MM.1S (cell line): ENCODE data around the gene MR1.
A peak's percentile ranks its signal among the peaks of the same experiment; 100 is the strongest.

Experiments
- DNase-seq: peaks from one replicate; pipeline ENCODE4 v3.0.0-alpha.2; 2015
- H2AFZ ChIP-seq: fragments of 300-600 bp; sonication (generic); 2 replicates; pipeline ENCODE4 v1.6.0; 2016; ENCODE audit warnings: antibody characterized with exemption, low read length
- H3F3A ChIP-seq: fragments of 300-600 bp; sonication (generic); 2 replicates; pipeline ENCODE4 v1.6.1; 2016; ENCODE audit warnings: mild to moderate bottlenecking, antibody characterized with exemption, low read length, moderate library complexity, mixed read lengths; ENCODE audit not compliant: insufficient read depth
- H3K27ac ChIP-seq: fragments of 300-600 bp; sonication (generic); 2 replicates; pipeline ENCODE4 v1.5.1; 2016; ENCODE audit warnings: mild to moderate bottlenecking, low read length
- H3K27me3 ChIP-seq: fragments of 300-600 bp; sonication (generic); replicated peaks from 2 replicates; pipeline ENCODE4 v1.6.0; 2016; ENCODE audit warnings: low read length; ENCODE audit not compliant: insufficient read depth
- H3K36me3 ChIP-seq: fragments of 300-600 bp; sonication (generic); replicated peaks from 2 replicates; pipeline ENCODE4 v1.6.1; 2016; ENCODE audit warnings: mild to moderate bottlenecking, low read length, mixed read lengths; ENCODE audit not compliant: insufficient read depth
- H3K4me1 ChIP-seq: fragments of 300-600 bp; sonication (generic); 2 replicates; pipeline ENCODE4 v1.6.1; 2016; ENCODE audit warnings: low read length, mixed read lengths
- H3K4me2 ChIP-seq: fragments of 300-600 bp; sonication (generic); 2 replicates; pipeline ENCODE4 v1.6.0; 2016; ENCODE audit warnings: low read depth, low read length
- H3K4me3 ChIP-seq: fragments of 300-600 bp; sonication (generic); 2 replicates; pipeline ENCODE4 v1.5.1; 2016; ENCODE audit warnings: low read length, mixed read lengths
- H3K79me2 ChIP-seq: fragments of 300-600 bp; sonication (generic); 2 replicates; pipeline ENCODE4 v1.6.1; 2016; ENCODE audit warnings: mixed run types, low read length, mixed read lengths
- H3K9ac ChIP-seq: fragments of 300-600 bp; sonication (generic); 2 replicates; pipeline ENCODE4 v1.6.1; 2016; ENCODE audit warnings: low read length, mixed read lengths
- H3K9me2 ChIP-seq: fragments of 300-600 bp; sonication (generic); replicated peaks from 2 replicates; pipeline ENCODE4 v1.6.1; 2016; ENCODE audit warnings: mild to moderate bottlenecking, low read length, mixed read lengths; ENCODE audit not compliant: insufficient read depth
- H3K9me3 ChIP-seq: fragments of 300-600 bp; sonication (generic); replicated peaks from 2 replicates; pipeline ENCODE4 v1.6.1; 2016; ENCODE audit warnings: mild to moderate bottlenecking, low read length, mixed read lengths; ENCODE audit not compliant: insufficient read depth
- H4K20me1 ChIP-seq: fragments of 300-600 bp; sonication (generic); 2 replicates; pipeline ENCODE4 v1.6.1; 2016; ENCODE audit warnings: mild to moderate bottlenecking, low read length, moderate library complexity, mixed read lengths; ENCODE audit not compliant: insufficient read depth
- EZH2 ChIP-seq: fragments of 300-600 bp; sonication (generic); optimal IDR thresholded peaks from 2 replicates; pipeline ENCODE3; 2017; ENCODE audit warnings: low read depth, mild to moderate bottlenecking, antibody characterized with exemption, low read length, mixed read lengths
- EZH2phosphoT487 ChIP-seq: fragments of 300-600 bp; sonication (generic); IDR thresholded peaks from 2 replicates; pipeline ENCODE4 v1.6.1; 2018; ENCODE audit warnings: antibody characterized with exemption, low read length
- TF ChIP-seq, protein P1 (sequence below): fragments of 300-600 bp; sonication (generic); IDR thresholded peaks from 2 replicates; pipeline ENCODE4 v1.5.1; 2016; ENCODE audit warnings: antibody characterized with exemption, low read length, mixed read lengths

MR1 gene

GRCh38 chr1:181016563-181016962, 17.2 kb upstream of the MR1 start:
- Histone ChIP-seq H3K4me2 (no peak overlapping the region), H3K4me3 (no peak overlapping the region), H3K9me2 (no peaks in the 10 kb centered on the region), H3K9ac (no peak overlapping the region), H3K79me2 (peaks cover 88% of the 10 kb centered on the region), H3K36me3 (no peaks in the 10 kb centered on the region), H3K27ac (no peak overlapping the region), H3K9me3 (no peaks in the 10 kb centered on the region), H4K20me1 (0 out of 2 replicates have a peak, but pooled peaks cover under 1% of the 10 kb centered on the region), H3K27me3 (no peaks in the 10 kb centered on the region), H2AFZ (no peak overlapping the region), H3F3A (peaks cover 3% of the 10 kb centered on the region), H3K4me1 (peaks cover 12% of the 10 kb centered on the region)
- no peak for DNase-seq
- TF ChIP-seq EZH2 (no peak), EZH2phosphoT487 (no peak)
- TF ChIP-seq, protein P1, sequence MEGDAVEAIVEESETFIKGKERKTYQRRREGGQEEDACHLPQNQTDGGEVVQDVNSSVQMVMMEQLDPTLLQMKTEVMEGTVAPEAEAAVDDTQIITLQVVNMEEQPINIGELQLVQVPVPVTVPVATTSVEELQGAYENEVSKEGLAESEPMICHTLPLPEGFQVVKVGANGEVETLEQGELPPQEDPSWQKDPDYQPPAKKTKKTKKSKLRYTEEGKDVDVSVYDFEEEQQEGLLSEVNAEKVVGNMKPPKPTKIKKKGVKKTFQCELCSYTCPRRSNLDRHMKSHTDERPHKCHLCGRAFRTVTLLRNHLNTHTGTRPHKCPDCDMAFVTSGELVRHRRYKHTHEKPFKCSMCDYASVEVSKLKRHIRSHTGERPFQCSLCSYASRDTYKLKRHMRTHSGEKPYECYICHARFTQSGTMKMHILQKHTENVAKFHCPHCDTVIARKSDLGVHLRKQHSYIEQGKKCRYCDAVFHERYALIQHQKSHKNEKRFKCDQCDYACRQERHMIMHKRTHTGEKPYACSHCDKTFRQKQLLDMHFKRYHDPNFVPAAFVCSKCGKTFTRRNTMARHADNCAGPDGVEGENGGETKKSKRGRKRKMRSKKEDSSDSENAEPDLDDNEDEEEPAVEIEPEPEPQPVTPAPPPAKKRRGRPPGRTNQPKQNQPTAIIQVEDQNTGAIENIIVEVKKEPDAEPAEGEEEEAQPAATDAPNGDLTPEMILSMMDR, result no peak

DNA sequence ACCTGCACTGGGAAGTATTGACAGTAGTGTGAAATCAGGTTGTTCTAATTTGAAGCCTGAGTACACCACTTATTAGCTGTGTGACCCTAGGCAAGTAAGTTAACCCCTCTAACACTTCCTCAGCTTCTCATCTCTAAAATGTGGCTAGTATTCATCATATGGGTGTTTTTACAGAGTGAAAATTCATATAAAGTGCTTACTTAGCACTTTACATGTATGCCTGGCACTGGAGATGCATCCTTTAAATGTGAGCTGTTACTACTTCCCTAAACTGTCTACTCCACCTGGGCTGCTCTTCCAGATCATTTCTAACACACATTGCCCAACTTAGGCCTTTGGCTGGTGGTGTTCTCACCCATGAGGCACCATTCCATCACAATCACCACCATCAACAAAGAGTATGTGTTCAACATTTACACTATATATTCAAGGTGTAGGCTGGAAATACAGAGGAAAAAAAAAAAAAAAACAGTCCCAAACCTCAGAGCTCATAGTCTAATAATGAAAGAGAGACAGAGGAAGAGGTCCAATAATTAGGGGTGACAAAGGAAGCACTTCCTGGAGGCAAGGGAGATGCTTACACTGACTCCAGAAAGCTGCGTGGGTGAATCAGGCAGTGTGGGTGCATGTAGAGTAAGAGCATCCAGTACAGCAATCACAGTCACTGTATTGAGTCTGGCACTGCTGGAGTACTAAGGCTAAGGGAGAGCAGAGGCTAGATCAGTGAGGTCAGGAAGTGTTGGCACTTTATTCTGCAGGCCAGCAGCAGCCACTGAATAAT, 14.7 kb upstream of the MR1 start:
- TF ChIP-seq, protein P1, result no peak
- no peak for TF ChIP-seq EZH2phosphoT487
- no peak for TF ChIP-seq EZH2
- Histone ChIP-seq H3K4me3 (no peak overlapping the region), H3K9ac (no peak overlapping the region), H3K4me1 (peaks cover 16% of the 10 kb centered on the region), H3K27me3 (no peaks in the 10 kb centered on the region), H3K9me2 (no peaks in the 10 kb centered on the region), H4K20me1 (no peaks in the 10 kb centered on the region), H2AFZ (no peak overlapping the region), H3K79me2 (peaks cover 79% of the 10 kb centered on the region), H3K9me3 (no peaks in the 10 kb centered on the region), H3F3A (peaks cover 20% of the 10 kb centered on the region), H3K4me2 (no peak overlapping the region), H3K27ac (no peak overlapping the region), H3K36me3 (no peaks in the 10 kb centered on the region)
- DNase-seq, result no peak

- Histone ChIP-seq H3K9ac (peak overlapping the region; percentile 73; the same call in 1 of the 2 replicates), H3F3A (peaks cover 20% of the 10 kb centered on the region), H2AFZ (no peak overlapping the region), H3K27me3 (0 out of 2 replicates have a peak, but pooled peaks cover 3% of the 10 kb centered on the region), H3K9me2 (no peaks in the 10 kb centered on the region), H3K4me3 (peak overlapping the region; percentile 90), H3K36me3 (no peaks in the 10 kb centered on the region), H3K4me2 (peak overlapping the region; percentile 88), H3K9me3 (no peaks in the 10 kb centered on the region), H3K79me2 (peaks cover 59% of the 10 kb centered on the region), H3K27ac (no peak overlapping the region), H3K4me1 (peaks cover 16% of the 10 kb centered on the region), H4K20me1 (no peaks in the 10 kb centered on the region)
- TF ChIP-seq EZH2phosphoT487, result no peak
- no peak for TF ChIP-seq EZH2
- TF ChIP-seq, protein P1, result no peak
- DNase-seq, result no peak
Measured at GRCh38 chr1:181021159-181021558, 12.6 kb upstream of the MR1 start.
